B cell (primary cell): ENCODE measurements around the gene TMEM235.

Experiments
- EZH2 ChIP-seq: IDR thresholded peaks from 2 replicates; pipeline ENCODE4 v1.6.1; 2012; ENCODE audit warnings: borderline replicate concordance, low read depth, mild to moderate bottlenecking, moderate library complexity, low read length; ENCODE audit not compliant: insufficient read depth, poor library complexity, severe bottlenecking
- TF ChIP-seq, protein P1 (sequence below): fragments of 200-600 bp; IDR thresholded peaks from one replicate; pipeline ENCODE4 v1.8.0; 2022; ENCODE audit warnings: antibody characterized with exemption, mild to moderate bottlenecking

DNA sequence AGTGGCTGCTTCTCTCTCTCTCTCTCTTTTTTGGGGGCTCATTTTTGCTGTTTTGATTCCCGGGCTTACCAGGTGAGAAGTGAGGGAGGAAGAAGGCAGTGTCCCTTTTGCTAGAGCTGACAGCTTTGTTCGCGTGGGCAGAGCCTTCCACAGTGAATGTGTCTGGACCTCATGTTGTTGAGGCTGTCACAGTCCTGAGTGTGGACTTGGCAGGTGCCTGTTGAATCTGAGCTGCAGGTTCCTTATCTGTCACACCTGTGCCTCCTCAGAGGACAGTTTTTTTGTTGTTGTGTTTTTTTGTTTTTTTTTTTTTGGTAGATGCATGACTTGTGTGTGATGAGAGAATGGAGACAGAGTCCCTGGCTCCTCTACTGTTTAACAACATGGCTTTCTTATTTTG, 7.7 kb upstream of the TMEM235 start:
- TF ChIP-seq EZH2: no peak
- TF ChIP-seq, protein P1, sequence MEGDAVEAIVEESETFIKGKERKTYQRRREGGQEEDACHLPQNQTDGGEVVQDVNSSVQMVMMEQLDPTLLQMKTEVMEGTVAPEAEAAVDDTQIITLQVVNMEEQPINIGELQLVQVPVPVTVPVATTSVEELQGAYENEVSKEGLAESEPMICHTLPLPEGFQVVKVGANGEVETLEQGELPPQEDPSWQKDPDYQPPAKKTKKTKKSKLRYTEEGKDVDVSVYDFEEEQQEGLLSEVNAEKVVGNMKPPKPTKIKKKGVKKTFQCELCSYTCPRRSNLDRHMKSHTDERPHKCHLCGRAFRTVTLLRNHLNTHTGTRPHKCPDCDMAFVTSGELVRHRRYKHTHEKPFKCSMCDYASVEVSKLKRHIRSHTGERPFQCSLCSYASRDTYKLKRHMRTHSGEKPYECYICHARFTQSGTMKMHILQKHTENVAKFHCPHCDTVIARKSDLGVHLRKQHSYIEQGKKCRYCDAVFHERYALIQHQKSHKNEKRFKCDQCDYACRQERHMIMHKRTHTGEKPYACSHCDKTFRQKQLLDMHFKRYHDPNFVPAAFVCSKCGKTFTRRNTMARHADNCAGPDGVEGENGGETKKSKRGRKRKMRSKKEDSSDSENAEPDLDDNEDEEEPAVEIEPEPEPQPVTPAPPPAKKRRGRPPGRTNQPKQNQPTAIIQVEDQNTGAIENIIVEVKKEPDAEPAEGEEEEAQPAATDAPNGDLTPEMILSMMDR: no peak
